ENCODE data around the gene PDK2.
A peak's percentile ranks its signal among the peaks of the same experiment; 100 is the strongest.

Gene PDK2

DNA sequence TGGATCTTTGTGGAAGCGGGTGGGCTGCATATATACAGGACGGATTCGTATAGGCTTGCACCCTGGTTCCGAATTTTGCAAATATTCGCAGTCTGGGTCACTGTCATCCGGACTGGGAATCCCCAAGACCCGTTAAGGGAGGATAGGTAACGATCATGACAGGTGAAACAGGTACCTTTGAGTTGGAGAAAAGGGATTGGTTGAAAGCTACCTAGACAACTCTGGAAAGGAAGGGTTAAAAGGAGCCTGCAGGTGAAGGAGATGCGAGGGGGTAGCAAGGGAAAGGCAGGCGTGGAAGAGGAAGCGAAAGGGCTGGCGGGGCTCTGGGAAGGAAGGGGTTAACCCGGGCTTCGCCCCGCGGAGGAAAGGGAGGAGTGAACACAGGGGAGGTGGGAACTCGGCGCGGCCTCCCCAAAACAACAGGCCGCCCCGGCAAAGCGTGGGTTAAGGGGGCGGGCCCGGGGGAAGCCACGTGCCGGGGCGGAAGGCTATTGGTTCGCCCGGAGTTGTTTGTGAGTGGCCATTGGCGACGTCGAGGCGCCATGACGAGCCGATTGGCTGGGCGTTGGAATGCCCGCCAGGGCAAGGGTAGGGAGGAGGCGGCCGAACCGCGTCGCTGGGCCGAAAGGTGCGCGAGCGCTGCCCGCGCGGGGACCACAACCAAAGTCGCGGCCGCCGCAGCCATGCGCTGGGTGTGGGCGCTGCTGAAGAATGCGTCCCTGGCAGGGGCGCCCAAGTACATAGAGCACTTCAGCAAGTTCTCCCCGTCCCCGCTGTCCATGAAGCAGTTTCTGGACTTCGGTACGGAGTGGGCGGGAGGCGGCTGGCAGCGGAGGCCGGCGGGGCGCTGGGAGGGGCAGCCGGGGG, at the start of gene PDK2:
Gene PDK2, plus strand, starts transcription at position 599 of the 867 bp plus-strand sequence. Its CDS starts 85 bp downstream, at position 684.
- DNase-seq (ENCODE audit: low spot score in 2 of 2) = peak; percentile 90 to 95
- in situ Hi-C loops (cut with MboI; ENCODE audit: low sequenced_read_pairs) = loop anchor here (5.0 kb wide), 1 partner anchor 197 kb away; no protein-coding TSS in a partner anchor
- no peaks in the 10 kb centered on the region for H3K27me3 ChIP-seq (ENCODE audit: low read depth)
- H3K4me1 ChIP-seq = peaks cover 15% of the 10 kb centered on the region
- H3K4me3 ChIP-seq = peak within 1 kb of the TSS; percentile 62
- H3K36me3 ChIP-seq (replicated peaks) = no peaks in the 10 kb centered on the region
- no peaks in the 10 kb centered on the region for H3K9me3 ChIP-seq

DNA sequence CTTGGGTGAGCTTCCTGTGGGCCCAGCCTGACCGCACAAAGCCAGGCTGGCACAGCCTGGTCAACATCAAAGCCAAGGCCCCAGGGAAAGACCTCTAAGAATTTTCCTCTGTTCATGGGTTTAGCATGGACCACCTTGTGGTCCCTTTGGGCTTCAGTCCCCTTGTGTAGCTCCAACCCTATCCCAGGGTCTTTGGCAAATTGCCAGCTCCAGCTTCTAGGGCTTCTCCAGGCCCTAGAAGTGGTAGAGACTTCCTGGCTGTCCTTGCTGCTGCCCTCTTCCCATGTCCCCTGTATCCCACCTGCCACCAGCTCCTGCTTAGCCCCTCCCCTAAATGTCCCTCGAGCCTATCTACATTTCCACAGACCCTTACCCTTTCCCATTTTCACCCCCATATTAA, 49.0 kb upstream of the PDK2 start:
- in situ Hi-C loops (cut with MboI; ENCODE audit: low sequenced_read_pairs) = no loop called here
- no peaks in the 10 kb centered on the region for H3K36me3 ChIP-seq (replicated peaks)
- no peaks in the 10 kb centered on the region; the same call in 1 of the 2 replicates for H3K9me3 ChIP-seq
- no peak overlapping the region for H3K4me3 ChIP-seq
- H3K4me1 ChIP-seq = no peaks in the 10 kb centered on the region
- no peaks in the 10 kb centered on the region for H3K27me3 ChIP-seq (ENCODE audit: low read depth)
- no peak for DNase-seq (ENCODE audit: low spot score in 2 of 2)

DNA sequence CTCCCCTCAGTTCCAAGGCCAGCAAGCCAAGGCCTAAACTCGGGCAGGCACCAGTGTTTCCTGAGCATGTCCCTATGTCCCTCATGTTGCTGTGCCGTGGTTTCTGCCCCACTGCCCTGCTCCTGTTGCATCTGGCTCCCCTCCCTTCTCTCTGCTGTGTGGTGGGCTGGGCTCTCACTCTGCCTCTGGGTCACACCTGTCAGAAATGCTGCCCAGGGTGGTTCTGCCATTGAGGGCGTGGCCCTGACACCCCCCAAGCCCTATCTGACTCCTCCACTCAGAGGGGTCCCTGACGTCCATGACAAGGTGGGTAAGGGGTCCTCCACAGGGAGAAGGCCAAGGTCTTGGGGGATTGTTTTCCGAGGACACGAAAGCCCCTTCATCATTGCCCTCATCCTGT, 48.5 kb upstream of the PDK2 start:
- no peaks in the 10 kb centered on the region for H3K36me3 ChIP-seq (replicated peaks)
- in situ Hi-C loops (cut with MboI; ENCODE audit: low sequenced_read_pairs) = no loop called here
- H3K4me1 ChIP-seq = no peaks in the 10 kb centered on the region
- no peaks in the 10 kb centered on the region for H3K27me3 ChIP-seq (ENCODE audit: low read depth)
- no peak overlapping the region for H3K4me3 ChIP-seq
- H3K9me3 ChIP-seq = no peaks in the 10 kb centered on the region; the same call in 1 of the 2 replicates
- no peak for DNase-seq (ENCODE audit: low spot score in 2 of 2)

- DNase-seq (ENCODE audit: low spot score in 2 of 2) = no peak
- no peak overlapping the region for H3K4me3 ChIP-seq
- H3K36me3 ChIP-seq (replicated peaks) = no peaks in the 10 kb centered on the region
- in situ Hi-C loops (cut with MboI; ENCODE audit: low sequenced_read_pairs) = no loop called here
- H3K4me1 ChIP-seq = no peaks in the 10 kb centered on the region
- no peaks in the 10 kb centered on the region for H3K27me3 ChIP-seq (ENCODE audit: low read depth)
- no peaks in the 10 kb centered on the region; the same call in 1 of the 2 replicates for H3K9me3 ChIP-seq
Measured at GRCh38 chr17:50047083-50047482, 48.1 kb upstream of the PDK2 start.

GRCh38 chr17:50047488-50048126, 47.5 kb upstream of the PDK2 start:
- no peaks in the 10 kb centered on the region for H3K36me3 ChIP-seq (replicated peaks)
- no peaks in the 10 kb centered on the region for H3K4me1 ChIP-seq
- H3K27me3 ChIP-seq (ENCODE audit: low read depth) = no peaks in the 10 kb centered on the region
- in situ Hi-C loops (cut with MboI; ENCODE audit: low sequenced_read_pairs) = no loop called here
- H3K4me3 ChIP-seq = no peak overlapping the region
- H3K9me3 ChIP-seq = no peaks in the 10 kb centered on the region
- DNase-seq (ENCODE audit: low spot score in 2 of 2) = no peak

DNA sequence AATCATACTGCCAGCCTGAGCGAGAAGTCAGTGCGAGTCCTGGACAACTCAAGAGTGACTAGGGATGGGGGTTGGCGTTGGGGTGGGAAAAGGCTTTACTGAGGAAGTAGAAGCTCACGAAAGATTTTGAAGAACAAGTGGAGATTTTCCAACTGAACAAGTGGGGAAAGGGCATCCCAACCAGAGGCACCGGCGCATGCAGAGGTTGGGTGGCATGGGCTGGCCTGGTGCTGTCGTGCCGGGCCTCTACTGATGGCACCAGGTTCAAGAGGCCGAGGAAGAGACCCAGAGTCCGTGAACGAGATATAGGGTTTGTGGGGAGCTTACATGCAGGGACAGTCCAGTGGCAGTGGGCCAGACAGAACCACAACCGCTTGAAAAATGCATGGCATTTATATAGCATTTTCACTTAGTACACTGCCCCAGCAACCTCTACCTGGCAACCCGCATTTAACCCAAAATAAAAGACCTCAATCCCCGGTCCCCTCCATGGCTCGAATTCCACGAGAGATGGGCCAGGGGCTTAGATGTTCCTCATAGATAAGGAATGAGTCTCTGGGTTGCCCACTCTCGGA, 46.9 kb upstream of the PDK2 start:
- Histone ChIP-seq H3K4me1 (no peaks in the 10 kb centered on the region), H3K36me3 (replicated peaks) (no peaks in the 10 kb centered on the region), H3K27me3 (ENCODE audit: low read depth) (no peaks in the 10 kb centered on the region), H3K4me3 (no peak overlapping the region), H3K9me3 (no peaks in the 10 kb centered on the region)
- no peak for DNase-seq (ENCODE audit: low spot score in 2 of 2)
- in situ Hi-C loops (cut with MboI; ENCODE audit: low sequenced_read_pairs) = no loop called here

DNA sequence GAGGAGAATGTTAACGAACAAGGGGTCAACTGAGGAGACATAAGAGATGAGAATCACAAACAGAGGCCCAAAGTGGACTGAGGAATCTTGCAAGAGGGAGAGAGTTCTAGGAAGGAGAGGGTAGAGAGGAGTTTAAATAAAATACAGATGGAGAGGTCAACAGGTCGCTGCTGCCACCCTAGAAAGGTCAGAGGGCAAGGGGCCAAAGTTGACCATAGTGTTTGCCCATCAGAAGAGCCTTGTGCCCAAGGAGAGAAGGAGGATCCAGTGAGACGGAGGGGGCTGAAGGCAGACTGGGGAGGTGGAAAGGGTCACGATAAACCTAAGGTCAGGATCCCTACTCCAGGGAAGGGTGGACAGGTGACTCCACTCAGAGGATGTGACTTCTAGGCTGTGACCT, 46.2 kb upstream of the PDK2 start:
- Histone ChIP-seq H3K9me3 (no peaks in the 10 kb centered on the region), H3K4me3 (no peak overlapping the region), H3K4me1 (no peaks in the 10 kb centered on the region), H3K27me3 (ENCODE audit: low read depth) (no peaks in the 10 kb centered on the region), H3K36me3 (replicated peaks) (no peaks in the 10 kb centered on the region)
- DNase-seq (ENCODE audit: low spot score in 2 of 2) = no peak
- in situ Hi-C loops (cut with MboI; ENCODE audit: low sequenced_read_pairs) = no loop called here

DNA sequence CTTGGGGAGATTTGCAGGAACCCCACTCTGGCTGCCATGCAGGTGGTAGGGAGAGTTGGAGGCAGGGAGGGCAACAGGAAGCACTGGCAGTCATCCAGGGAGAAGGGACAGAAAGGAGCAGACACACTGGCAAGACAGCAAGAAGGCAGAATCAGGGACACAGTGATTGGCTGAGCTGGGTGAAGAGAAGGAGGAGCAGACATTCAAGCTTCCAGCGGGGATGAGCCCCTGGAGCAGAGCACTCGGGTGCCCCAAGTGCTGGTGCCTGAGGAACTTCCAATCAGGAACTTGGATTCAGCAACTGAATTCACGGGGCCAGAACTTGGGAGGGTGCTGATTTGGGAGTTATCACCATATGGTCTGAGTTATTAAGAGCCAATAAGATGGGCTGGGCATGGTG, 45.5 kb upstream of the PDK2 start:
- H3K27me3 ChIP-seq (ENCODE audit: low read depth) = no peaks in the 10 kb centered on the region
- in situ Hi-C loops (cut with MboI; ENCODE audit: low sequenced_read_pairs) = no loop called here
- no peak for DNase-seq (ENCODE audit: low spot score in 2 of 2)

GRCh38 chr17:50050431-50051032, 44.6 kb upstream of the PDK2 start:
- Histone ChIP-seq H3K4me3 (no peak overlapping the region), H3K9me3 (no peaks in the 10 kb centered on the region), H3K4me1 (no peaks in the 10 kb centered on the region), H3K27me3 (ENCODE audit: low read depth) (no peaks in the 10 kb centered on the region), H3K36me3 (replicated peaks) (no peaks in the 10 kb centered on the region)
- no peak for DNase-seq (ENCODE audit: low spot score in 2 of 2)
- in situ Hi-C loops (cut with MboI; ENCODE audit: low sequenced_read_pairs) = no loop called here

More for the DNA sequence above, 45.5 kb upstream of the PDK2 start:
- Histone ChIP-seq H3K4me1 (no peaks in the 10 kb centered on the region), H3K9me3 (no peaks in the 10 kb centered on the region), H3K4me3 (no peak overlapping the region), H3K36me3 (replicated peaks) (no peaks in the 10 kb centered on the region)

DNA sequence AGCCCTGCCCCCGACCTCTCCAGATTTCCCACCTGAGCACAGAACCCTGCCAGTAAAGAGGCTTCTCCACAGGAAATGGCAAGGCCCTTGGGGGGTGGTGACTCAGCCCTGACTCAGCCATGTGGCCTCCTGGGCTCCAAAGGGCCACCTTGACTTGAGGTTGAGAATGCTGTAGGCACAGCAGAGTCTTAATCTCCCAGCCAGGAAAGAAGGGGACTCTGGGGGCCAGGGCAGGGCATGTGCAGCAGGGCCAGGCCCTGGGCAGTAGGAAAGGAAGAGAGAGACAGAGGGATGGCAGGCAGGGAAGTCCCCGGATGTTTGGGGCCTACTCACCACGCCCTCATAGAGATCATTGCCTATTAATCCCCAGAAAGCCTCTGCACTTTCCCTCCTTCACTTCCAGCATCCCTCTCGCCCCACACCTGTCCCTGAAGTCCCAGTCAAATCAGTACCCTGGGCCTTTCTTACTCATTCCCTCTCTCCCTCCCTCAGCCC, 44.0 kb upstream of the PDK2 start:
- Histone ChIP-seq H3K27me3 (ENCODE audit: low read depth) (no peaks in the 10 kb centered on the region), H3K4me3 (no peak overlapping the region), H3K36me3 (replicated peaks) (no peaks in the 10 kb centered on the region), H3K4me1 (no peaks in the 10 kb centered on the region), H3K9me3 (no peaks in the 10 kb centered on the region)
- DNase-seq (ENCODE audit: low spot score in 2 of 2) = no peak
- in situ Hi-C loops (cut with MboI; ENCODE audit: low sequenced_read_pairs) = no loop called here

- no peak for DNase-seq (ENCODE audit: low spot score in 2 of 2)
- Histone ChIP-seq H3K36me3 (replicated peaks) (no peaks in the 10 kb centered on the region), H3K4me3 (no peak overlapping the region), H3K4me1 (no peaks in the 10 kb centered on the region), H3K9me3 (no peaks in the 10 kb centered on the region), H3K27me3 (ENCODE audit: low read depth) (no peaks in the 10 kb centered on the region)
- in situ Hi-C loops (cut with MboI; ENCODE audit: low sequenced_read_pairs) = no loop called here
Measured at GRCh38 chr17:50051606-50052005, 43.5 kb upstream of the PDK2 start.

GRCh38 chr17:50052241-50052796, 42.8 kb upstream of the PDK2 start:
- no peak for DNase-seq (ENCODE audit: low spot score in 2 of 2)
- in situ Hi-C loops (cut with MboI; ENCODE audit: low sequenced_read_pairs) = no loop called here
- no peaks in the 10 kb centered on the region for H3K36me3 ChIP-seq (replicated peaks)
- H3K27me3 ChIP-seq (ENCODE audit: low read depth) = no peaks in the 10 kb centered on the region
- H3K9me3 ChIP-seq = no peaks in the 10 kb centered on the region
- H3K4me3 ChIP-seq = no peak overlapping the region
- no peaks in the 10 kb centered on the region for H3K4me1 ChIP-seq

DNA sequence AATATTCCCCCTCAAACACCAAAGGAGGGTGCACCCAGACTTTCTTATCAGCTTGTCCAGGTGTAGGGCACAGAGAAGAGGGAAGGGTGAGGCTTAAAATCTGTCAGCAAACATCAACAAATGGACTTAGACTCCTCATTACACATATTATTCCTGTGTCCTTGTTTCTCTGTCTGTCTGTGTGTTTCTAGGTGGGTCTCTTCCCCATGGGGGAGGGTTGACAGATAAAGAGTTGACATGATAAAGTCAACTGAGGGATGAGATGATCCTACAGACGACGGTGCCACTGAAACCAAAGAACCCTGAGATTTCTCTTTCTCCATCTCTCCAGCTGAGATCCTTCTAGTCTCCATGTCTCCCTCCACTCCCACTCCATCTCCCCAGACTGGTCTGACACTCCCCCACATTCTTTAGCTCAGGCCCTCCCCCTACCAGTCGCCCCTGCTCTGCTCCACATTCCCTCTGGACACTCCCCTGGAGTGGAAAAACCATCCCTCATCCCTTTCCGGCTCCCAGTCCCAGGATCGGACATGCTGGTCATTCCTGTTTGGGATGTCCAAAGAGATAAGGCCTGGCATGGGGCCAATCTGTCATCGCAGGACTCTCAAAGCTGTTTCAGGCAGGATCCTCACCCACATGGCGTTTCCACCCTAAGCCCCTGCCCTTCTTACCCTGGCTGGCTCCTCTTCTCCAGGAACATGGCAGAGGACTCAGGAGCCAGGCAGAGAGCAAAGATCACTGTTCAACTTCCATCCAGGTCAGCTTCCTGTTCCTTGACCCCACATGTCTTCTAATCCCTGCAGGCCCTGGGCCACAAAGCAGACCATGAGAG, 42.1 kb upstream of the PDK2 start:
- Histone ChIP-seq H3K27me3 (ENCODE audit: low read depth) (no peaks in the 10 kb centered on the region), H3K4me3 (no peak overlapping the region), H3K9me3 (no peaks in the 10 kb centered on the region), H3K36me3 (replicated peaks) (no peaks in the 10 kb centered on the region), H3K4me1 (no peaks in the 10 kb centered on the region)
- in situ Hi-C loops (cut with MboI; ENCODE audit: low sequenced_read_pairs) = no loop called here
- no peak for DNase-seq (ENCODE audit: low spot score in 2 of 2)

Data from HAP-1 (cell line).